Heart right ventricle (tissue), 16 donors: ENCODE measurements around the gene SLC13A4. TPM values are rescaled to one million over a fixed set of nuclear protein-coding genes. Genes with fewer than 3 reads are reported as not detected.

Source experiments
- ATAC-seq, 8 donors: fragments of 200-7000 bp; cut with Tn5 transposase; one replicate each; pipeline ENCODE4 v1.9.1; 2020; ENCODE audit warnings: mild to moderate bottlenecking in 8 of 8, moderate library complexity in 8 of 8, moderate number of reproducible peaks in 1 of 8
- DNase-seq, 2 donors: peaks; one replicate each; pipeline ENCODE4 v3.0.0-alpha.2; 2020
- H3K27ac ChIP-seq, 10 donors: fragments of 200-600 bp; sonication (generic) in 2 of 10; one replicate each; pipeline versions ENCODE4 v1.5.0 to v1.8.0; 2020 to 2022; ENCODE audit warnings: mild to moderate bottlenecking in 3 of 10
- H3K27me3 ChIP-seq, 7 donors: fragments of 200-600 bp; one replicate each; pipeline ENCODE4 v1.8.0; 2021 to 2022; ENCODE audit warnings: mild to moderate bottlenecking in 2 of 7
- H3K36me3 ChIP-seq, 9 donors: fragments of 200-600 bp; sonication (generic) in 1 of 9; one replicate each; pipeline versions ENCODE4 v1.5.0 to v1.8.0; 2020 to 2022; ENCODE audit warnings: mild to moderate bottlenecking in 2 of 9
- H3K4me1 ChIP-seq, 9 donors: fragments of 200-600 bp; sonication (generic) in 1 of 9; one replicate each; pipeline versions ENCODE4 v1.5.0 to v1.8.0; 2020 to 2022; ENCODE audit warnings: mild to moderate bottlenecking in 4 of 9
- H3K4me3 ChIP-seq, 10 donors: fragments of 200-600 bp; sonication (generic) in 2 of 10; one replicate each; pipeline versions ENCODE4 v1.5.0 to v1.8.0; 2020 to 2022; ENCODE audit warnings: mild to moderate bottlenecking in 7 of 10, moderate library complexity in 2 of 10
- H3K9me3 ChIP-seq, 11 donors: fragments of 200-600 bp in 10 of 11; sonication (generic) in 2 of 11; one replicate each; pipeline versions ENCODE4 v1.5.0 to v1.8.0; 2013 to 2022; ENCODE audit warnings: mild to moderate bottlenecking in 2 of 11, control low read depth in 1 of 11, moderate library complexity in 1 of 11
- CTCF ChIP-seq, 9 donors: fragments of 200-600 bp; sonication (generic) in 2 of 9; IDR thresholded peaks; one replicate each; pipeline versions ENCODE4 v1.5.0 to v1.8.0; 2021 to 2022; ENCODE audit warnings: antibody characterized with exemption in 9 of 9, mild to moderate bottlenecking in 5 of 9, moderate library complexity in 1 of 9
- WGBS, 2 donors: extraction: QIAGEN DNeasy Blood & Tissue Kit; methylation state at CpG; one replicate each; pipeline ENCODE4 v1.1.7; 2013; ENCODE audit warnings: inconsistent platforms in 1 of 2; 5-methylcytosine and 5-hydroxymethylcytosine counted together
- intact Hi-C, 10 donors: fragments of 100-400 bp; cut with DNase I; formaldehyde crosslinking; loops; one replicate each; pipeline versions ENCODE4 v1.11.1 to v1.14.2; 2022
- polyA plus RNA-seq, 2 donors: library from polyadenylated mRNA; stranded (reverse); fragments of 200-250 nt; gene quantifications; one replicate each; pipeline ENCODE4 v1.2.3, GENCODE V29; 2013
- total RNA-seq, 10 donors: library from RNA; stranded (reverse); fragmentation: NEBNext Ultra II Directional in 3 of 10; extraction: Animal tissue kit (Norgen Biotek cat#: 25700) in 3 of 10; gene quantifications; one replicate each; pipeline versions ENCODE4 v1.2.1 to v1.2.4, GENCODE V29; 2021 to 2023
- donor health status: Arrhythmogenic right ventricular cardiomyopathy.
- donor health status: ischemic (EF 13 %, LVEDD 7.1; RV severe dilation, severe dysfunction).
- donor health status: healthy with polysubstance abuse.
- donor health status: DM: no; HTN: yes; CAD: no.
- donor health status: DM: no; HTN: no; CAD: no.
- donor health status: ischemic (EF 25% LVEDD 6.9; RV normal size, moderate dysfunction).
- donor health status: ischemic (EF 25% LVEDD 5.7; RV mildly dilated, moderate dysfunction).
- donor health status: healthy.
- donor health status: DM: yes; HTN: yes; CAD: no.
- donor health status: Ischemic cardiomyopathy.
- donor health status: ischemic (EF 35%, LVEDD 5.7; RV mildly dilated, moderate dysfunction).
- donor health status: nonischemic (EF 11% LVEDD 7.7; RV severe dilation, severe dysfunction).
- donor health status: DM: yes; HTN: yes; CAD: no.
- donor health status: PGD.
- donor health status: ischemic (EF 29% LVEDD 5.4; RV normal size, mild dysfunction).
- donor health status: nonischemic (EF 23%, LVEDD 6.1; RV moderate dilation, normal function).

The SLC13A4 gene
- total and polyA plus RNA-seq, 12 donors = 0.08 to 2.8 (median 0.56) TPM; not detected in 2

GRCh38 chr7:135770139-135770710, 42.2 kb upstream of the SLC13A4 start:
- H3K4me1 ChIP-seq = peaks cover 5 to 78% (median 27%) of the 10 kb centered on the region in 9 donors
- H3K4me3 ChIP-seq = no peak overlapping the region
- H3K36me3 ChIP-seq = no peaks in the 10 kb centered on the region
- 96% methylated on average over 6 of the region's 6 CpGs for WGBS, 2 donors
- H3K27me3 ChIP-seq = no peaks in the 10 kb centered on the region
- DNase-seq (no peak), ATAC-seq (no peak)
- intact Hi-C loops = loop anchor here in 1 of 10 donors (5.0 kb wide), 1 partner anchor 98 kb away; no protein-coding TSS in a partner anchor
- no peaks in the 10 kb centered on the region for H3K9me3 ChIP-seq
- peak overlapping the region in 6 of 10 donors; percentile 37 to 86 (median 74) for H3K27ac ChIP-seq
- TF ChIP-seq CTCF (IDR thresholded peaks at IDR 0.05) = no peak

- H3K4me3 ChIP-seq = no peak overlapping the region
- peak; percentile 36 to 56 for DNase-seq
- no peaks in the 10 kb centered on the region for H3K36me3 ChIP-seq
- H3K4me1 ChIP-seq = peaks cover 3 to 68% (median 22%) of the 10 kb centered on the region in 9 donors
- WGBS, 2 donors = 40 to 54% methylated on average over 7 of the region's 7 CpGs
- peak overlapping the region; percentile 37 to 86 (median 69) for H3K27ac ChIP-seq
- intact Hi-C loops = no loop called here
- H3K9me3 ChIP-seq = no peaks in the 10 kb centered on the region
- no peak for TF ChIP-seq CTCF (IDR thresholded peaks at IDR 0.05)
- no peaks in the 10 kb centered on the region for H3K27me3 ChIP-seq
- ATAC-seq = peak; percentile 62 to 95 (median 86)
Measured at GRCh38 chr7:135769005-135769802, 41.2 kb upstream of the SLC13A4 start.

GRCh38 chr7:135768467-135768866, 40.5 kb upstream of the SLC13A4 start:
- DNase-seq = no peak
- Histone ChIP-seq H3K27me3 (no peaks in the 10 kb centered on the region), H3K36me3 (no peaks in the 10 kb centered on the region), H3K4me1 (peaks cover 3 to 61% (median 15%) of the 10 kb centered on the region in 9 donors), H3K27ac (peak overlapping the region; percentile 37 to 86 (median 69)), H3K4me3 (no peak overlapping the region), H3K9me3 (no peaks in the 10 kb centered on the region)
- ATAC-seq = peak in 2 of 8 donors; percentile 22 to 23
- 40 to 64% methylated on average over 4 of the region's 4 CpGs for WGBS, 2 donors
- no peak for TF ChIP-seq CTCF (IDR thresholded peaks at IDR 0.05)
- intact Hi-C loops = no loop called here

DNA sequence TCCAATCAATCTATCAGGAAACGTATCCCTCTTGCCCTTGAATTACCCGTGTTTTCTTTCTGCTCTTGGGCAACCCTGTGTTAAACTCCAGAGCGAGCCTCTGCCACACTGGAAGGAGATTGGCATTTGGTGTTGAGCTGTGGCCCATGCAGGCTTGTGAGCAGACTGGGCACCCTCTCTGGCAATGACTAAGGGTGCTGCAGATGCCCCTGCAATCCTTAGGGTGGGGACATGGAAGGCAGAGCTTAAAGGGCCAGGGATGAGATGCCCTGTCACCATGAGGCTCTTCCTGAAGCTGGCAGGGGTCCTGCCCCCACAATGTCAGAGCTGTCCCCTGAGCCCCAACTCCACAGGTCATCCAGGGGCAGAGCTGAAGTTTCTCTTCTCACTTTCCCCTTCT, 40.1 kb upstream of the SLC13A4 start:
- Histone ChIP-seq H3K27me3 (no peaks in the 10 kb centered on the region), H3K4me1 (peaks cover 3 to 59% (median 15%) of the 10 kb centered on the region in 9 donors), H3K36me3 (no peaks in the 10 kb centered on the region), H3K9me3 (no peaks in the 10 kb centered on the region), H3K4me3 (no peak overlapping the region), H3K27ac (peak overlapping the region in 8 of 10 donors; percentile 50 to 86 (median 74))
- peak; percentile 34 to 82 (median 54) for ATAC-seq
- TF ChIP-seq CTCF (IDR thresholded peaks at IDR 0.05) = no peak
- WGBS, 2 donors = 62 to 70% methylated on average over 3 of the region's 3 CpGs
- peak in 1 of 2 donors; percentile 36 for DNase-seq
- intact Hi-C loops = no loop called here
